PFSK-1 (cell line): Measurements from ENCODE around the gene SLC5A10.

ENCODE experiments used
- FOXP2 ChIP-seq: optimal IDR thresholded peaks from 2 replicates; pipeline ENCODE3; 2011; ENCODE audit warnings: borderline replicate concordance, control low read depth, inconsistent platforms; ENCODE audit not compliant: insufficient read depth; ENCODE audit errors: extremely low read length, extremely low read depth
- POLR2AphosphoS5 ChIP-seq: IDR thresholded peaks from 2 replicates; pipeline ENCODE4 v1.6.1; 2012; ENCODE audit warnings: low read depth, mild to moderate bottlenecking, control low read depth, low read length, moderate library complexity
- REST ChIP-seq, 2 experiments: IDR thresholded peaks; 2 replicates each; pipeline versions ENCODE4 v1.6.1 to v1.8.0; 2011 to 2012; ENCODE audit warnings: low read depth in 2 of 2, low read length in 2 of 2, control low read depth in 1 of 2, inconsistent platforms in 1 of 2, mild to moderate bottlenecking in 1 of 2, moderate library complexity in 1 of 2; ENCODE audit not compliant: insufficient read depth in 1 of 2
- SIN3A ChIP-seq: IDR thresholded peaks from 2 replicates; pipeline ENCODE4 v1.6.1; 2012; ENCODE audit warnings: mild to moderate bottlenecking, low read length, moderate library complexity, borderline replicate concordance; ENCODE audit not compliant: insufficient read depth
- TAF1 ChIP-seq: IDR thresholded peaks from 2 replicates; pipeline ENCODE4 v1.6.1; 2012; ENCODE audit warnings: low read length, control low read depth, borderline replicate concordance; ENCODE audit not compliant: insufficient read depth

Gene SLC5A10

GRCh38 chr17:19021622-19022083 is 69.7 kb downstream of the SLC5A10 start:
- TF ChIP-seq TAF1 (no peak), FOXP2 (no peak), POLR2AphosphoS5 (no peak), SIN3A (no peak)

- no peak for TF ChIP-seq POLR2AphosphoS5
- TF ChIP-seq TAF1 = no peak
- no peak for TF ChIP-seq FOXP2
Observed at GRCh38 chr17:19022128-19022527, 70.2 kb downstream of the SLC5A10 start.

GRCh38 chr17:19022747-19023146 is 70.8 kb downstream of the SLC5A10 start:
- TF ChIP-seq SIN3A (no peak), TAF1 (no peak), FOXP2 (no peak), REST (IDR thresholded peaks at IDR 0.05; ENCODE audit: insufficient read depth in 1 of 2, low read depth in 2 of 2, low read length in 2 of 2) (no peak), POLR2AphosphoS5 (no peak)

GRCh38 chr17:19023209-19023999 is 71.4 kb downstream of the SLC5A10 start:
- TF ChIP-seq TAF1 (no peak), FOXP2 (no peak), REST (IDR thresholded peaks at IDR 0.05; ENCODE audit: insufficient read depth in 1 of 2, low read depth in 2 of 2, low read length in 2 of 2) (no peak), POLR2AphosphoS5 (no peak), SIN3A (no peak)

- TF ChIP-seq TAF1 (no peak), REST (IDR thresholded peaks at IDR 0.05; ENCODE audit: insufficient read depth in 1 of 2, low read depth in 2 of 2, low read length in 2 of 2) (no peak), FOXP2 (no peak), SIN3A (no peak), POLR2AphosphoS5 (no peak)
Observed at GRCh38 chr17:19024101-19025078, 72.4 kb downstream of the SLC5A10 start.
